ENCODE data around the gene SIRPB2. TPM values are rescaled to one million over a fixed set of nuclear protein-coding genes. Genes with fewer than 3 reads are reported as not detected.

Gene SIRPB2
- total RNA-seq, 1 experiment from 2014 or later, result not detected

- Histone ChIP-seq H3K18ac (ENCODE audit: insufficient read length, low read depth, low read length) (no peak overlapping the region), H2BK20ac (ENCODE audit: low read depth, low read length, poor library complexity, severe bottlenecking) (no peak overlapping the region), H3K9ac (ENCODE audit: extremely low read depth, insufficient read length, low read length) (no peak overlapping the region), H3K14ac (ENCODE audit: insufficient read depth, low read length) (no peak overlapping the region), H2BK120ac (ENCODE audit: low read depth, low read length, poor library complexity, severe bottlenecking) (no peak overlapping the region), H4K91ac (ENCODE audit: insufficient read length, low read depth, low read length) (no peak overlapping the region), H3K4ac (ENCODE audit: low read depth, low read length) (no peak overlapping the region), H4K5ac (ENCODE audit: insufficient read length, low read depth, low read length) (no peak overlapping the region), H2BK5ac (ENCODE audit: insufficient read length, low read length) (no peak overlapping the region), H3K27me3 (ENCODE audit: insufficient read depth, low read length) (no peaks in the 10 kb centered on the region), H2BK15ac (ENCODE audit: low read depth, low read length) (no peak overlapping the region), H3K23me2 (ENCODE audit: insufficient read length, low read depth, low read length, poor library complexity, severe bottlenecking) (no peaks in the 10 kb centered on the region), H2BK12ac (ENCODE audit: insufficient read length, low read depth, low read length) (no peak overlapping the region), H3K4me2 (ENCODE audit: insufficient read depth, insufficient read length, low read length) (no peak overlapping the region), H3K27ac (ENCODE audit: insufficient read length, low read depth, low read length) (no peak overlapping the region), H3T11ph (ENCODE audit: low read length) (no peak overlapping the region), H4K20me1 (ENCODE audit: control insufficient read depth, insufficient read depth, insufficient read length) (no peaks in the 10 kb centered on the region), H2AFZ (ENCODE audit: low read length) (no peak overlapping the region), H3K9me3 (ENCODE audit: control insufficient read depth, low read depth, low read length) (peaks cover 11% of the 10 kb centered on the region), H3K79me1 (ENCODE audit: insufficient read depth, low read depth, low read length, poor library complexity, severe bottlenecking) (no peaks in the 10 kb centered on the region), H3K4me1 (ENCODE audit: insufficient read depth, low read length) (peaks cover 7% of the 10 kb centered on the region), H3K23ac (ENCODE audit: insufficient read length, low read depth, low read length) (no peak overlapping the region), H3K79me2 (ENCODE audit: insufficient read depth, low read length) (no peaks in the 10 kb centered on the region), H3K56ac (ENCODE audit: insufficient read length, low read depth, low read length) (no peak overlapping the region), H4K8ac (replicated peaks; ENCODE audit: insufficient read length, low read depth, low read length) (no peak overlapping the region), H2AK5ac (ENCODE audit: insufficient read length, low read length) (no peak overlapping the region)
- Mint-ChIP-seq H3K4me3 (no peak overlapping the region), H3K27me3 (ENCODE audit: low read depth) (no peaks in the 10 kb centered on the region), H3K4me1 (peaks cover 57 to 67% of the 10 kb centered on the region in 2 experiments), H3K27ac (no peak overlapping the region), H3K36me3 (ENCODE audit: insufficient read depth in 1 of 3, low read depth in 3 of 3) (peaks cover 19 to 34% (median 27%) of the 10 kb centered on the region in 3 experiments), H3K9me3 (peaks cover 34 to 37% of the 10 kb centered on the region in 2 experiments)
- DNase-seq, result no peak
- WGBS (ENCODE audit: extremely low coverage, insufficient read length, low lambda C conversion rate), result no CpG with 5 or more reads among the region's 1 CpG
- TF ChIP-seq CTCF (conservative IDR thresholded peaks at IDR 0.05), result no peak
These were observed 61.2 kb downstream of the SIRPB2 start for GRCh38 chr20:1430004-1430451.
